HG02884 (cell line): ENCODE measurements around the gene CCDC159.
"Not testable (repeated sequence)": the region's sequence is repeated elsewhere in the genome, so short reads cannot be mapped to it uniquely, and the experiment has no call there.

Experiments used
- ATAC-seq: cut with Tn5 transposase; IDR thresholded peaks from one replicate; pipeline ENCODE4 v1.9.1; 2021; ENCODE audit warnings: mild to moderate bottlenecking, moderate library complexity; ENCODE audit not compliant: unreplicated experiment

CCDC159 gene, protein sequence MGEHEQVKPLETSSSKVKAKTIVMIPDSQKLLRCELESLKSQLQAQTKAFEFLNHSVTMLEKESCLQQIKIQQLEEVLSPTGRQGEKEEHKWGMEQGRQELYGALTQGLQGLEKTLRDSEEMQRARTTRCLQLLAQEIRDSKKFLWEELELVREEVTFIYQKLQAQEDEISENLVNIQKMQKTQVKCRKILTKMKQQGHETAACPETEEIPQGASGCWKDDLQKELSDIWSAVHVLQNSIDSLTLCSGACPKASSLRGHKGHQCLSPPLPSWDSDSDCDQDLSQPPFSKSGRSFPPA

DNA sequence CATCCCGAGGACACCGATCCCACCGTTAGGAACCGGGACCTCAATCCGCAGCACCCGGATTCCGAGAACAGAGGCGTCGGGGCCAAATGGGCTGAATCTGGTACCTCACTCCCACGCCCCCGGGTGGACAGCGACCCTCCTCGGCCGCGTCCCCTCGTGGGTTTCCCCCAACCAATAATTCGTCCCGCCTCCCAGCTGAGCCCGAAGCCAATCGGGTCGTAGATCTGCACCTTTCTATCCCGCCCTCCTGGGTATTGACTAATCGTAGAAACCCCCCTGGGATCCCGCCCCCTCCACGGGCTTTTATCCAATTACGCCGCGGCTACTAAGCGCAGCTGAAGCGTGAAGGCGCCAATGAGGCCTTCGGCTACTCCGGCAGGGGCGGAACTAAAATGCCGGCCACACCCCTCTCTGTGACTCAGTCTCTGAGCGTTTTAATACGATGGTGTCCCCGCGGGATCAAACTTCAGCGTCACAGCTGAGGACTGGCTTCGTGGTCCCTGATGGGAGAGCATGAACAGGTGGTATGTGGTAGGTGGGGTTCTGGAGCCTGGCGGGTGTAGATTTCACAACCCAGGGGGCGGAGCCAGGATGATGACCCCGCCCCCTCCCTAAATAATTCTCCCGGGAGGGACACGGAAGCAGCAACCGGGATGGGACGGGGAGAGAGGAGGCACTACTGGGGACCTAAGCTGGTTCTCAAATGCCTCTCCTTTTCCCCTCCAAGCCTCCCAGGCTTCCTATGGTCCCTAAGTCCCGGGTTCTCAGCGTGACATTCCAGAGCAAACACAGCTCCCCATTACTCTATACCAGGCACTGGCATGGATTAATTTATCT, at the start of gene CCDC159, which contains the start of gene TMEM205:
TSS of gene CCDC159 (plus strand) at position 416 of the 837 bp plus-strand sequence. CDS start at position 504, 88 bp downstream.
TSS of gene TMEM205 (minus strand) at position 165 of the 837 bp plus-strand sequence. CDS start 649 bp downstream, outside the sequence.
- peak; percentile 87 for ATAC-seq

DNA sequence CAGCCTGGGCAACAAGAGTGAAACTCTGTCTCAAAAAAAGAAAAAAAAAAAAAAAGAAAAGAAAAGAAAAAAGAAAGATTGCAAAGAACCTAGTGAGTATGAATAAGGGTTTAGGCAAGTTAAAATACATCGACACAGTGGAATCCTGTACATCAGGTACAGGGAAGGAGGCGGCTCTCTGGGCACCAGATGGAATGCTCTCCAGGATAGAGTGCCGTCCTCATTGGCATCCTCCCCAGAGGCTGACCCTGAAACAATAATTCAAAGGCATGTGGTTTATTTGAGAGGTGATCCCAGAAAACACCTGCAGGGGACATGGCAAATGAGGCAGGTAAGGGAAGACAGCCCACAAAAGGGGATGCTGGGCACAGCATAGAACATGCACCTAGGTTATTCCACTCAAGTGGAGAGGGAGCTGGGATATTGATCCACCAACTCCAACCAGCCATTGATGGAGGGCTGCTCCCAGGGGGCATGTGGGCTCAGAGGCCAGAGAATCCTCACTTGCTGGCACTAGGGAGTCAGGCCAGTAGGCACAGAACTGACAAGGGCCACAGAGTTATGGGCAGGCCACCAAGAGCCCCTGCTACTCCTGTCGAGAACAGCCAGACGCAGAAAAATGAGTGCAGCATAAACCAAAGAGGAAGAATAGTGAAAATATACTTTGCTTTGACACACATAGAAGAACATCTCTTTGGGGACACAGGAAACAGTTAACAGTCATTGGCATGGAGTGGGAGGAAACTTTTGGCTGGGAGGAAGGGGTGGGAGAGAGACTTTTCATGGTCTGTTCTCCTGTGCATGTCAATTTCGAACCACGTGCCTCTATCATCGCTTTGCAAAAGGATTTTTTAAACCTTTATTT, 46.1 kb upstream of the CCDC159 start:
- no peak for ATAC-seq

DNA sequence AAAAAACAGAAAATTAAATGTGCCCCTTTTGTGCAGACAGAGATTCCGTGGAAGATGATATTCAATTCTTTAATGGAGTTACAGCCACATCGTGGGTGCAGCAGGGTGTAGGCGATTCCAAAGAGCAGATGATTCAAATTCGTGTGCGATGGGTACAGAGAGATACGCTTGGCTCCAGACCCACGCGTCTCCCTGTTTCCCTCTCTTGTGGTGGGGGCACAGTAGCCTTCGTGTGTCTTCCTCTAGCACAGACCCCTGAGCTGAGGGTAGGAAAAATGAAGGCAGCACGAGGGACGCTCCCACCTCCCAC, 45.6 kb upstream of the CCDC159 start:
- ATAC-seq, result no peak

DNA sequence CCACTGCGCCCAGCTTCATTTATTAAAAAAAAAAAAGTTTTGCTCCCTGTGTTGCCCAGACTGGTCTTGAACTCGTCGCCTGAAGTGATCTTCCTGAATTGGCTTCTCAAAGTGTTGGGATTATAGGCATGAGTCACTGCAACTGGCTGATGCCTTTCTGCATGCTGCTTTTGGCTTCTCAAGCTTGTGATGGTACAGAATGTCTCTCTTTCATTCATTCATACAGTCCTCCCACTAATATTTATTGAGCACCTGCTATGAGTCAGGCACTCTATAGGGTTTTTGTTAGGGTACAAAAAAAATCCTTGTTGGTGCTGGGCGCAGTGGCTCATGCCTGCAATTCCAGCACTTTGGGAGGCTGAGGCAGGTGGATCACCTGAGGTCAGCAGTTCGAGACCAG, 41.4 kb upstream of the CCDC159 start:
- ATAC-seq, result no peak

DNA sequence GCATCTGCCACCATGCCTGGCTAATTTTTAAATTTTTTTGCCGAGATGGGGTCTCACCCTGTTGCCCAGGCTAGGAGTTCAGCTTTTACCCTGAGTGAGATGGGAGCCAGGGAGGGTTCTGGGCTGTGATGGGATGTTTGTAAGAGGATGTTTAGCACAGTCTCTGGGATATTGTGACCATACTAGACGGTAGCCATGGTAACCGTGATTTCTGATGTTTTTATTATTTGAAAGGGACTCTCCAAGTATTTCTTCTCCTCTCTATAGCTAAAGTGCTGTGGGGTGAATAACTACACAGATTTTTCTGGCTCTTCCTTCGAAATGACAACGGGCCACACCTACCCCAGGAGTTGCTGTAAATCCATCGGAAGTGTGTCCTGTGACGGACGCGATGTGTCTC, 40.0 kb upstream of the CCDC159 start:
- no peak for ATAC-seq

DNA sequence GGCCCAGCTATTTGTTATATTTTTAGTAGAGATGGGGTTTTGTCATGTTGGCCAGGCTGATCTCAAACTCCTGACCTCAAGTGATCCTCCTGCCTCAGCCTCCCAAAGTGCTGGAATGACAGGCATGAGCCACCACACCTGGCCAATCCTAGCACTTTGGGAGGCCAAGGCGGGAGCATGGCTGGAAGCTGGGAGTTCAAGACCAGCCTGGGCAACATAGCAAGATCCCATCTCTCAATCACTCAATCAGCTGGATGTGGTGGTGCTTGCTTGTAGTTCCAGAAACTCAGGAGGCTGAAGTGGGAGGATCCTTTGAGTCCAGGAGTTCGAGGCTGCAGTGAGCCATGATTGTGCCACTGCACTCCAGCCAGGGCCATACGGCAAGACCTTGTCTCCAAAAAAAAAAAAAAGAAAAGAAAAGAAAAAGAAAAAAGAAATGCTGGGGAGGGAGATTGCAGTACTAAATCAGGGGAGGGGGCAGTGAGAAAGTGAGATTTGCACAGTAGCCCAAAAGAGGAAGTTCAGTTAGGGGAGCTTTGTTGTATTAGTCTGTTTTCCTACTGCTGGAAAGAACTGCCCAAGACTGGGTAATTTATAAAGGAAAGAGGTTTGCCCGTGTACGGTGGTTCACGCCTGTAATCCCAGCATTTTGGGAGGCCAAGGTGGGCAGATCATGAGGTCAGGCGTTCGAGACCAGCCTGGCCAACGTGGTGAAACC, 25.9 kb upstream of the CCDC159 start:
- not testable (repeated sequence) for ATAC-seq

DNA sequence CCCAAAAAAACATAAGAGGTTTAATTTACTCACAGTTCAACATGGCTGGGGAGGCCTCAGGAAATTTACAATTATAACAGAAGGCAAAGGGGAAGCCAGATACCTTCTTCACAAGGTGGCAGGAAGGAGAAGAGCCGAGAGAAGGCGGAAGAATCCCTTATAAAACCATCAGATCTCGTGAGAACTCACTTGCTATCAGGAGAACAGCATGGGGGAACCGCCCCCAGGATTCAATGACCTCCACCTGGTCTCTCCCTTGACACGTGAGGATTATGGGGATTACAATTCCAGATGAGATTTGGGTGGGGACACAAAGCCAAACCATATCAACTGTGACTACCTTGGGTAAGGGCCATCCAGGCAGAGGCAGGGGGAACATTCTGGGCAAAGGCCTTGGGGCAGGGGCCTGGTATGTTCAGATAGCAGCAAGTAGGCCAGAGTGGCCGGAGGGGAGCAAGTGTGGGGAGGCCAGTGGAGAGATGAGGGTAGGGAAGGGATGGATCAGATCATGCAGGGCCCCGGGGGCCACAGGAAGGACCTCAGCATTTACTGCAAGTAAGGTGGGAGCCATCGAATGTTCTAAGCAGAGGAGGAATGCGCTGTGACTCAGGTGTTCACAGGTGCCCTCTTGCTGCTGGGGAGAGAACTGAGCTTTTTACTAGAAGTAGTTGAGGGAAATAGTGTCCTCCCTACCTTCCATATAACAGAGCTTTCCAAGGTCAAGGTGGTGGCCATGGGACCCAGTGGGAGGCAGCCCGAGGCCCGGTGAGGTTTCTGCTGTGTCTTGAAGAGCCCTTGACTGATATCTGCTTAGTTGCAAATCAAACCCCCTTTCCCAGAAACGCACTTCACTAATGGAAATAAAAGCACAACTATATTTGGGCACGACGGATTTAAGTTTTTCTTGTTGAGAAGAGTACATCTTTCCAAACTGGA, 24.9 kb upstream of the CCDC159 start:
- ATAC-seq, result no peak

DNA sequence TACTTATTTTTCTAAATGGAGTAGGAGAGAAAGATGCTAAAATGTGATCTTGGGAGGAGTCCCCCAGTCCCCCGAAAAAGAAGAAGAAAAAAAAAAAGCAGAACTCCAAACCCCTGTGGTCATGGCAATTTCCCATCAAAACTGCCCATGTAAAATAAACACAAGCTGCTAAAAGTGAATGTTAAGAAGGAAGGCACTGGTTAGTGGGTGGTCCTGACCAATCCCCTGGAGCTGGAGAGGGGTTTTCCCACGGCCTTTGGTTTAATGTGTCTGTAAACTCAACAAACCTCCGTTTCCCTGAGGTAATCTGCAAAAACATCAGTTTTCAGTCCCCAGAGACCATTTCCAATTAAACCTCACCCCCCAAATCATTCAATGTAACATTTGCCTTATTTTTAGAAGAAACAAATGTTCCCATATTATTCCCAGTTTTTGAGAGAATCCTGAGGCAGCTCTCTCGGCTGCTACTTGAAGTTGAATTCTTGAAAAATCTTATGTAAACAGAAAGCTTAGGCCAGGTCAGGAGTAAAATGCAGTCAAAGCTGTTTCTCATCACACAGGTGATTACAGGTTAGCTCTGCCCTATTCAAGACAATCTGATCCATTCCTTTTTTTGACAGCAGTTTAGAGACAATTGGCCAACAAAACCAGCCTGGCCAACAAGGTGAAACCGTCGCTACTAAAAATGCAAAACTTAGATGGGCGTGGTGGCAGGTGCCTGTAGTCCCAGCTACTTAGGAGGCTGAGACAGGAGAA, 23.9 kb upstream of the CCDC159 start:
- no peak for ATAC-seq

DNA sequence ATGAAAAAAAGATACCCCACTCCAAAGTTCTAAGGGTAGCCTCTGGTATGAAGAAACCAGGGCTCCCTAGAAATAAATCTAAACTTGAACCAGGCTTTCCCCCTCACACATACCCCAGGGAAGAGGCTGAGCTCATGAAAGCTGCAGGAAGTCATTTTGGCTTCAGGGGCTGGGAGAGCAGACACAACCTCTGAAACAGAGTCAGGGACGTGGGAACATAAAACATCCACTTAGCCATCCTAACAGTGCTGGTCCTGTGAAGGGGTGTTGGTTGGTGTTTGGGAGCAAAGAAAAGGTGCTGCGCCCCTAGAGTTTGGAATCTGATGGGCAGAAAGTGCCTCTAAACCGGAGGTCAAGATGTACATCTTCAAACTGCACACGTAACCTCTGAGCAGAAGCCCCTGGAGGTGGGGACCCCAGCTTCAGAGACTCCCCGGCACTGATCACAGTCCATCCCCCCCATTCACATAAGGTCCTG, 22.7 kb upstream of the CCDC159 start:
- ATAC-seq, result no peak

DNA sequence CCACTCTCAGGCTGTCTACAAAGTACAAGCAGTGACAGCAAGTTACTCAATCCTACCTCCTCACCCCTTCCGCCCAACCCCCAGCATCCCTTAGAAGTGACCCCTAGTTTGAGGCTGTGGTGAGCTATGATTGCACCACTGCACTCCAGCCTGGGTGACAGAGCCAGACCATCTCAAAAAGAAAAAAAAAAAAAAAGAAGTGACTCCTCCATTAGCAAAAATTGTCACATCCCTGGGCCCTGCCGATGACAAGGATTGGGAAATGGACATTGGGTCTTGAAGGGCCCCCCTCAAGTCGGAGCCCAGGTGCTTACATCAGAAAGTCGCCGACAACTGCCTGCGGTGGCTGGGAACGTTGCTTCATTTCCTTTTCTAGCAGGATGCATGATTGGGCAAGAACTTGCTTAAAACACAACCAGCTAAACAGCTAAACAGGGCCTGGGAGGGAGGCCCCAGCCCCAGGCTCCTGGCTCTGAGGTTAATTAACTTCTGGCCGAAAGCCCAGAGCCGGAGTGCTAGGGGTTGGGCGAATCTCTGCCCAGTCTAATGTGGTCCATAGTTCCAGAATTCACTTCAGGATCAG, 22.1 kb upstream of the CCDC159 start:
- ATAC-seq, result no peak

DNA sequence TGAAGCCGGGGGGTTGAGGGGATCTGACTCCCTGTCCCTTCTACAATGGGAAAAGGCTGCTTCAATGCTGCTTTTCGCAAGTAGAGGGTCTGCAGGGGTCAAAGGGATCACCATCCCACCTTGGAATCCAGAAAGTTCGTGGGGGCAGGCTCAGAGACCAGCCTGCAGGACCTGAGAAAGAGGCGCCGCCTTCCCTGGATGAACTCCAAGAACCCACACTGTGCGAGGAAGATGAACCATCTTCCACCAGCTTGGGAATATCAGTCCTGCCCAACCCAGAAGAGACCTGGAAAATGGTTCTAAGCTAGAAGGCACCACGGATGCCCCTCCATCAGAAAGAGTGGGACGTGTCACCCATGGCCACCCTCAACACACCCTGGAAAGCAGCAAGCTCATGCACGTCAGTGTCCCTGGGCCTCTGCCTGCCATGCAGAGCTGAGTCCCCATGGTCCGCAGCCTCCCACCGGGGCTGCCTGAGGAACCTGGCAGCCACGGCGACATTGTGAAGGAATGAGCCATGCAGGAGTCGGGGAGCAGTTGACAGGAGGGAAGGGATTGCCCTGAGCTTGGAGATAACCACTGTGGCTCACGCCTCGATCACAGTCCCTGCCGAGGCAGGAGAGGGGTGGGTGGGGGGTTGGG, 21.4 kb upstream of the CCDC159 start:
- ATAC-seq, result no peak

DNA sequence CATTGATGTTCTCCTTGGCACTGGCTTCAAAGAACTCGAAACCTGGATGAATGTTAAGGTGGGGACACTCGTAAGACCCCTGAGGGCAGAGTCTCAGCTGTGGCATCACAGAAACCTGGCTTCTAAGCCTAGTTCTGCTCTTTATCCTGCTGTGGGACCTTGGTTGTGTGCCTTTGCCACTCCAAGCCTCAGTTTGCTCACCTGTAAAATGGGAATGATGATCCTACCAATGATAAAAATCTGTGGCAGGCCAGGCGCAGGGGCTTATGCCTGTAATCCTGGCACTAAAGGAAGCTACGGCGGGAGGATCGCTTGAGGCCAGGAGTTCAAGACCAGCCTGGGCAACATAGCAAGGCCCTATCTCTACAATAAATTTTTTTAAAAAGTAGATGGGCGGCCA, 20.8 kb upstream of the CCDC159 start:
- ATAC-seq, result no peak

DNA sequence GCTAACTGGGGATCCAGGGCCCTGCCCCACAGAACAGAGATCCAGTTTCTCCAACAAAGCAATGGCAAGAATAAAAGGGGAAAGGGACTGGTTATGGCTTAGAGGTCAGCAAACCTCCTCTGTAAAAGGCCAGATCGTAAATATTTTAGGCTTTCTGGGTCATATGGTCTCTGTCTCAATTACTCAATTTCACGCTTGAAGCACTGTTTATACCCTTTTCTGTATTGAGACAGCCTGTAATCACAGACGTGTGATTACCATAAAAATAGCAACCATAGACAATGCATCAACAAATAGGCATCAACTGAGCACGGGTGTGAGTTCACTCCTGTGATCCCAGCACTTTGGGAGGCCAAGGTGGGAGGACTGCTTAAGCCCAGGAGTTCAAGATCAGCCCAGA, 16.2 kb upstream of the CCDC159 start:
- ATAC-seq, result no peak

DNA sequence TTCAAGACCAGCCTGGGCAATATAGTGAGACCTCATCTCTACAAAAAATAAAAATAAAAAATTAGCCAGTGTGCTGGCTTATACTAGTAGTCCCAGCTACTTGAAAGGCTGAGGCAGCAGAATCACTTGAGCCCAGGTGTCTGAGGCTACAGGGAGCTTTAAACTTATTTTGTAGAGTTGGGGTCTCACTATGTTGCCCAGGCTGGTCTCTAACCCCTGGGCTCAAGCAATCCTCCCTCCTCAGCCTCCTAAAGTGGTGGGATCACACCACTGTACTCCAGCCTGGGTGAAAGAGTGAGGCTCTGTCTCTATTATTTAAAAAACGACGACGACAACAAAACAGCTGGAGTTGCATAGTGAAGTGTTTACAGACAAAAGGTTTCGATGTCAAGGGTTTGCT, 14.8 kb upstream of the CCDC159 start:
- ATAC-seq, result no peak

DNA sequence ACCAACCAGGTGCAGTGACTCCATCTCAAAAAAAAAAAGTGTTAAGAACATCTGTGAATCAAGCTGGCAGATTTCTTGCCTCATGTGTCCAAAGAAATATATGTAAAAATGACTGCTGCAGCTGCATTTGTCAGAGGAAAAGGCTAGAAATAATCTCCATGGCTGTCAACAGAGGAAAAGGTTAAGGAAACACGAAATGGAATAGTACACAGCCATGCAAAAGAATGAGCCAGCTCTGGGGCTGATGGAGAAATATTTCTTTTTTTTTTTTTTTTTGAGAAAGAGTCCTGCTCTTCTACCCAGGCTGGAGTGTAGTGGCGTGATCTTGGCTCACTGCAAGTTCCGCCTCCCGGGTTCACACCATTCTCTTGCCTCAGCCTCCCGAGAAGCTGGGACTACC, 13.5 kb upstream of the CCDC159 start:
- no peak for ATAC-seq

DNA sequence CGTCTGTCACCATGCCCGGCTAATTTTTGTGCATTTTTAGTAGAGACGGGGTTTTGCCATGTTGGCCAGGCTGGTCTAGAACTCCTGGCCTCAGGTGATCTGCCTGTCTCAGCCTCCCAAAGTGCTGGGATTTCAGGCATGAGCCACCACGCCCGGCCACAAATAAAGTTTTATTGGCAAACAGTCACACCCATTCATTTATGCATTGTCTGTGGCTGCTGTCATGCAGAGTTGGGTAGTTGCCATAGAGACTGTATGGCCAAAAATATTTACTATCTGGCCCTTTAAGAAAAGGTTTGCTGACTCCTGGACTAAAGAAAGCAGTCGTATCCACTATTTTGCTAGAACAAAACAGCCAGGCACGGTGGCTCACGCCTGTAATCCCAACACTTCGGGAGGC, 12.5 kb upstream of the CCDC159 start:
- ATAC-seq, result not testable (repeated sequence)

DNA sequence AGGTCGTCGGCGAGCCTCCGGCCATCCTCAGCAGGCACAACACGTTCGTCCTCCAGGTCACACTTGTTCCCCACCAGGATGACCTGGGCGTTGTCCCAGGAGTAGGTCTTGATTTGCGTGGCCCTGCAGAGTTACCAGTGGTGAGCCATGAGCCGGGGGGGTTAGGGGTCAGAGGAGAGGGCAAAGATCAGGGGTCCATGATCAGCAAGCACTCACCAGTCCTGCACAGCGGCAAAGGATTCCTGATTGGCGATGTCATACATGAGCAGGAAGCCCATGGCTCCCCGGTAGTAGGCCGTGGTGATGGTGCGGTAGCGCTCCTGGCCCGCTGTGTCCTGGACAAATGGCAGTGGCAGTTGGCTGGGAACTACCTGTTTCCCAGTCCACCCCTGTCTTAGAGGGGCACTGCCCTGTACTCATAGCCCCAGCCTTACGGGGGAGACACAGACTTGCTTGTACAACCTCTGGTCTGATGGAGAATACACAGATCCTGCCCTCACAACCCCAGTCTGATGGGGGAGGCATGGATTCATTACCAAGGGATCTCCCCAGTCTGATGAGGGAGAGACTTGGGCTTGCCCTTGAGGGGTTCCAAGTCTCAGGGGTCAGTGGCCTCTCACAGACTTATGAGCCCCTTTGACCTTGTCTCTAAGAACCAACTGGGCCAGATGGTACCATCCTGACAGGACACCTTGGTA, 10.7 kb upstream of the CCDC159 start:
- no peak for ATAC-seq
